Neutrophil (primary cell): Measurements from ENCODE around the gene PER2.
A peak's percentile ranks its signal among the peaks of the same experiment; 100 is the strongest.

ENCODE experiments used
- H3K27ac ChIP-seq: fragments of 200-600 bp; sonication (generic); 2 replicates; pipeline ENCODE4 v1.5.1; 2016; ENCODE audit warnings: mild to moderate bottlenecking, moderate library complexity
- H3K27me3 ChIP-seq: fragments of 200-600 bp; sonication (generic); 2 replicates; pipeline ENCODE4 v1.6.0; 2016; ENCODE audit warnings: mild to moderate bottlenecking
- H3K36me3 ChIP-seq: fragments of 200-600 bp; sonication (generic); 2 replicates; pipeline ENCODE4 v1.5.1; 2017
- H3K4me1 ChIP-seq, 2 experiments: fragments of 200-600 bp in 1 of 2; sonication (generic) in 1 of 2; 1 replicate in 1 of 2; 2 replicates in 1 of 2; pipeline versions ENCODE4 v1.5.1 to v1.6.1; 2013 to 2016; ENCODE audit warnings: low read depth in 1 of 2, low read length in 1 of 2, mild to moderate bottlenecking in 1 of 2, moderate library complexity in 1 of 2; ENCODE audit not compliant: control insufficient read depth in 1 of 2, insufficient read depth in 1 of 2
- H3K4me3 ChIP-seq, 2 experiments: fragments of 200-600 bp in 1 of 2; sonication (generic) in 1 of 2; 1 replicate in 1 of 2; 2 replicates in 1 of 2; pipeline ENCODE4 v1.5.1; 2013 to 2016; ENCODE audit warnings: low read depth in 1 of 2, low read length in 1 of 2, mild to moderate bottlenecking in 1 of 2, moderate library complexity in 1 of 2
- H3K9me3 ChIP-seq: fragments of 200-600 bp; sonication (generic); 2 replicates; pipeline ENCODE4 v1.5.1; 2016
- TF ChIP-seq, protein P1 (sequence below): fragments of 200-600 bp; sonication (generic); IDR thresholded peaks from 2 replicates; pipeline ENCODE4 v1.5.1; 2016; ENCODE audit warnings: antibody characterized with exemption

PER2 gene

DNA sequence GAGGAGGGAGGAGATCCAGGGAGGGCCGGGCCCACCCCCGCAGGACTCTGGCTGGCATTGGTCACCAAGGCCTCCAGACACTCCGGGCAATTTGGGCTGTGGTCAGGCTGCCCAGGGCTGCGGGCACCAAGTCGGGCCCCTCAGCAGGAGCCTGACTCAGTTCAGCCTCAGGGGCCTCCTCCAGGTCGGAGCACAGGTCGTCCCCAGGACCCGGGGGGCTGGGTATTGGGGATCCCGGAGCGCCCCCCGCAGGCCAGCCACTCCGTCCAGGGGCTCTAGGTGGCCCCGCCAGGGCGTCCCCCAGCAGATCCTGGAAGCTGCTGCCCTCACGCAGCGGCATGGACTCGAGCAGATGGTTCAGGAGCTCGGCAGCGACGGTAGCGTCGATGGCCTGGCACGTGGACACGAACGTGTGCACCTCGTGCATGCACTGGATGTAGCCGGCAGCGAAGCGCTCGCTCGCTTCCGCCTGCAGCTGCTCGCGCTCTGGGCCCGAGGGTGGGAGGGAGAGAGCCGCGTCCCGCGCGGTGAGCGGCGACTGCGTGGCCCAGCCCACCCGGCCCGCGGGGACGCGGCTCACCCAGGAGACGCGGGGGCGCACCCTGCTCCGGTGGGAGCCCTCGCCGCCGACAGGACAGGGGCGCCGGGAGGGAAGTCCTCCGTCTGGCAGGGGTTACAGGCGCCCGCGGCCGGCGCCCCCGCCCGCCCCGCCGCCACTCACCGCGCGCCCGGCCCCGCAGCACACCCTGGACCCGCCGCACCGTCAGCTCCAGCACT, 49.5 kb downstream of the PER2 start:
- Histone ChIP-seq H3K4me3 (peak overlapping the region; percentile 58 to 65), H3K27me3 (peaks cover 89% of the 10 kb centered on the region), H3K27ac (no peak overlapping the region)

DNA sequence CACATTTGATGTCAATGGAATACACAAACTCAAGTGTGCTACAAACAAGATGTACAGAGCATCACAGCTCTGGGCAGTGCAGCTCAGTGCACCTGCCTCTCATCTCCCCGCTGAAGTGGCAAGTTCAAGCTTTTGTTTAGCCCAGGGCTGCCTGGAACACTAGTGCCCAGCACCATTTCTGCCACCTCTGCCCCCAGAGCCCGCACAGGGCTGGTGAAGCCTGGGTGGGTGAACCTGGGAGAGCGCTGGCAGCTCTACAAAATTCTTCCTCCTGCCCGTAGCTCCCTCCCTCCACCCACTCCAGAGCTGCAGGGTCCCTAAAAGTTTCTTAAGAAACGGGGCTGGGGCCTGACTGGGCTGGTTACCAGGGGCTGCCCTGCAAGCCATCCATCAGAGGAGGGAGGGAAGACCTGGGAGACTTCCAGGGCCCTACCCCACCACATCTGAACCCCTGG, 50.1 kb downstream of the PER2 start:
- Histone ChIP-seq H3K9me3 (no peaks in the 10 kb centered on the region), H3K4me3 (no peak overlapping the region), H3K4me1 (peaks cover 17 to 27% of the 10 kb centered on the region in 2 experiments), H3K27ac (no peak overlapping the region), H3K27me3 (peaks cover 93% of the 10 kb centered on the region), H3K36me3 (no peaks in the 10 kb centered on the region)
- TF ChIP-seq, protein P1, sequence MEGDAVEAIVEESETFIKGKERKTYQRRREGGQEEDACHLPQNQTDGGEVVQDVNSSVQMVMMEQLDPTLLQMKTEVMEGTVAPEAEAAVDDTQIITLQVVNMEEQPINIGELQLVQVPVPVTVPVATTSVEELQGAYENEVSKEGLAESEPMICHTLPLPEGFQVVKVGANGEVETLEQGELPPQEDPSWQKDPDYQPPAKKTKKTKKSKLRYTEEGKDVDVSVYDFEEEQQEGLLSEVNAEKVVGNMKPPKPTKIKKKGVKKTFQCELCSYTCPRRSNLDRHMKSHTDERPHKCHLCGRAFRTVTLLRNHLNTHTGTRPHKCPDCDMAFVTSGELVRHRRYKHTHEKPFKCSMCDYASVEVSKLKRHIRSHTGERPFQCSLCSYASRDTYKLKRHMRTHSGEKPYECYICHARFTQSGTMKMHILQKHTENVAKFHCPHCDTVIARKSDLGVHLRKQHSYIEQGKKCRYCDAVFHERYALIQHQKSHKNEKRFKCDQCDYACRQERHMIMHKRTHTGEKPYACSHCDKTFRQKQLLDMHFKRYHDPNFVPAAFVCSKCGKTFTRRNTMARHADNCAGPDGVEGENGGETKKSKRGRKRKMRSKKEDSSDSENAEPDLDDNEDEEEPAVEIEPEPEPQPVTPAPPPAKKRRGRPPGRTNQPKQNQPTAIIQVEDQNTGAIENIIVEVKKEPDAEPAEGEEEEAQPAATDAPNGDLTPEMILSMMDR: no peak

More for the DNA sequence above, 49.5 kb downstream of the PER2 start:
- H3K9me3 ChIP-seq: no peaks in the 10 kb centered on the region
- no peaks in the 10 kb centered on the region for H3K36me3 ChIP-seq
- peaks cover 17 to 22% of the 10 kb centered on the region in 2 experiments for H3K4me1 ChIP-seq
- TF ChIP-seq, protein P1: no peak

DNA sequence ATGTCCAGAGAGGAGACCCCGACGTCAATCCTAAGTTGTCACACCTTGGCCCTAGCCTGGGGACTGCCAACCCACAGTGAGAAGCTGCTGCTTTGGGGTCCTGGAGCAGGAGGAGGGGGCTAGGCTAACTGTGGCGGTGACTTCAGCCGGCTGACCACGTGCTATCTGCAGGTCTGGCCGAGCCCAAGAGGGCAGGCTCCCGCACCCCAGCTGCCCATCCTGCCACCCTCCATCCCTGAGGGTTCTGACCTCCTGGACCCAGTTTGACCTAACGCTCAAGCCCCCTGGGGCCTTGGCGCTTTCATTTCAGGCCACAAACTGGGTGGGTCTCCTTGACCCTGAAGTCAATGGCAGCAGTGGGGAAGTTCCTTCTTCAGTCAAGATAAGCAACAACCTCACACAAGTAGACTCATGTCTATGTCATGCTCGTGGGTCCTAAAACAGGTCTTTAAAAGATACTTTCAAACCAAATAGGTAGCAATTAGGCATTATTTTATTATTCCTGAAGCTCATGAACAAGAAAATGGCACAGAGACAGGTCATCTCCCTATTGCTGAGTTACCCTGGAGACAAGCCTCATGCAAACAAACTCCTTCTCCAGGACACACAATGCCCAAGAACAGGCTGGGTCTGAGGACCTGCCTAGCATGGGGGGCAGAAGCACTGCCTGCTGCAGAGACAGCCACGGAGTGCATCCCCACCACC, 50.8 kb downstream of the PER2 start:
- no peaks in the 10 kb centered on the region for H3K36me3 ChIP-seq
- H3K4me1 ChIP-seq: peaks cover 17 to 27% of the 10 kb centered on the region in 2 experiments
- H3K27ac ChIP-seq: no peak overlapping the region
- H3K27me3 ChIP-seq: peaks cover 86% of the 10 kb centered on the region
- TF ChIP-seq, protein P1: no peak
- no peak overlapping the region for H3K4me3 ChIP-seq
- H3K9me3 ChIP-seq: no peaks in the 10 kb centered on the region

DNA sequence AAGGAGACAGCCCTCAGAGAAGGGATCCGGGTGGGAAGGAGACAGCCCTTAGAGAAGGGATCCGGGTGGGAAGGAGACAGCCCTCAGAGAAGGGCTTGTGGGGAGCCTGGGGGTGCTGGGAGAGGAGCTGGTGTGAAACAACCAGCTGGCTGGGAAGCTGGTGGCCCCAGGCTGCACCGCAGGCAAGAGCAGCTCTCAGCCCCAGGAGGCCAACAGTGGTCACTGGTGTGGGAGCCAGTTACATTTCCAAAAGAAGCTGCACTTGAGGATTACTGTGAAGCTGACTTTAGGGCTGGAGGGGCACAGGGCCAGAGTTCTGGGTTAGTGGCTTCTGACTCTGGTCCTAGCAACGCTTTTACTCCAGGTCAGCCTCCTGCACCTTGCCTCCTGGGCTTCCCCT, 51.8 kb downstream of the PER2 start:
- Histone ChIP-seq H3K9me3 (no peaks in the 10 kb centered on the region), H3K27me3 (peaks cover 76% of the 10 kb centered on the region), H3K4me1 (peaks cover 17 to 30% of the 10 kb centered on the region in 2 experiments), H3K4me3 (no peak overlapping the region), H3K27ac (no peak overlapping the region), H3K36me3 (no peaks in the 10 kb centered on the region)
- TF ChIP-seq, protein P1: no peak

DNA sequence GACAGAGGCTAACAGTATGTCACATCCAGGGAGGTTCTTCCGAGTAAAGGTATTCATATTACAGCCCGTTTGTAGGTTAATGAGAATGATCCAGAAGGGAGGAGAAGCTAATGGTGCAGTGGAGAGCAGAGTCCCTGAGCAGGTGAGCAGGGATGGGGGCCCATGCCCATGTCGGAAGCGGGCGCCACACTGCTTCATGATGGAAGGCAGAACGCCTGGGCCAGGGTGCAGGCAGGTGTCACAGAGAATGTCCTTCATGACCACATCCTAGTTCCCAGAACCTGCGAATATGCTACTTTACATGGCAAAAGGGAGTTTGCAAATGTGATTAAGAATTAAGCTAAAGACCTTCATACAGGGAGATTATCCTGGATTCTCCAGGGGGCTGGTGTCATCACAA, 52.6 kb downstream of the PER2 start:
- peaks cover 69% of the 10 kb centered on the region for H3K27me3 ChIP-seq

More for the DNA sequence above, 52.6 kb downstream of the PER2 start:
- TF ChIP-seq, protein P1: no peak
- H3K4me3 ChIP-seq: no peak overlapping the region
- peaks cover 19 to 31% of the 10 kb centered on the region in 2 experiments for H3K4me1 ChIP-seq
- H3K27ac ChIP-seq: no peak overlapping the region
- H3K36me3 ChIP-seq: no peaks in the 10 kb centered on the region
- H3K9me3 ChIP-seq: no peaks in the 10 kb centered on the region
